Measurements from ENCODE around the gene SMYD5. TPM values are rescaled to one million over a fixed set of nuclear protein-coding genes. Genes with fewer than 3 reads are reported as not detected.

Gene SMYD5
- total and polyA plus RNA-seq, 7 donors: 14.7 to 42.0 (median 19.7) TPM

- H3K4me3 ChIP-seq: no peak overlapping the region
- no peaks in the 10 kb centered on the region for H3K36me3 ChIP-seq (ENCODE audit: insufficient read depth in 1 of 2, low read depth in 1 of 2)
- H3K9me3 ChIP-seq: no peaks in the 10 kb centered on the region
- H3K27me3 ChIP-seq (ENCODE audit: insufficient read depth in 3 of 3, low read length in 2 of 3): peaks cover 0 to 60% (median 19%) of the 10 kb centered on the region in 3 donors
- intact Hi-C loops (cut with DNase I): no loop called here
- no peak overlapping the region for H3K27ac ChIP-seq
- DNase-seq: no peak
- WGBS, 3 donors: 86 to 87% (median 87%) methylated on average over 6 of the region's 6 CpGs
- ATAC-seq: no peak
- H3K4me1 ChIP-seq: peaks cover 3% of the 10 kb centered on the region
- no peak for TF ChIP-seq CTCF (IDR thresholded peaks at IDR 0.05)
Observed at GRCh38 chr2:73205611-73206010, 8.4 kb upstream of the SMYD5 start.

- no peak overlapping the region for H3K27ac ChIP-seq
- no peaks in the 10 kb centered on the region for H3K9me3 ChIP-seq
- H3K4me1 ChIP-seq: peaks cover 8% of the 10 kb centered on the region
- TF ChIP-seq CTCF (IDR thresholded peaks at IDR 0.05): no peak
- peaks cover 0 to 34% (median 9%) of the 10 kb centered on the region in 3 donors for H3K27me3 ChIP-seq (ENCODE audit: insufficient read depth in 3 of 3, low read length in 2 of 3)
- intact Hi-C loops (cut with DNase I): no loop called here
- 71 to 83% (median 75%) methylated on average over 3 of the region's 3 CpGs for WGBS, 3 donors
- H3K4me3 ChIP-seq: no peak overlapping the region
- DNase-seq: no peak
- ATAC-seq: no peak
- no peaks in the 10 kb centered on the region for H3K36me3 ChIP-seq (ENCODE audit: insufficient read depth in 1 of 2, low read depth in 1 of 2)
Observed at GRCh38 chr2:73208258-73208657, 5.8 kb upstream of the SMYD5 start.

GRCh38 chr2:73210019-73210418, 4.0 kb upstream of the SMYD5 start:
- TF ChIP-seq CTCF (IDR thresholded peaks at IDR 0.05): no peak
- DNase-seq (no peak), ATAC-seq (no peak)
- no peak overlapping the region for H3K27ac ChIP-seq
- no peaks in the 10 kb centered on the region for H3K9me3 ChIP-seq
- H3K4me1 ChIP-seq: peaks cover 16% of the 10 kb centered on the region
- H3K27me3 ChIP-seq (ENCODE audit: insufficient read depth in 3 of 3, low read length in 2 of 3): peaks cover 0 to 23% (median 2%) of the 10 kb centered on the region in 3 donors
- intact Hi-C loops (cut with DNase I): no loop called here
- no peaks in the 10 kb centered on the region for H3K36me3 ChIP-seq (ENCODE audit: insufficient read depth in 1 of 2, low read depth in 1 of 2)
- no peak overlapping the region for H3K4me3 ChIP-seq
- WGBS, 3 donors: 76 to 81% (median 77%) methylated on average over 4 of the region's 4 CpGs

GRCh38 chr2:73210696-73211095, 3.3 kb upstream of the SMYD5 start:
- Histone ChIP-seq H3K36me3 (ENCODE audit: insufficient read depth in 1 of 2, low read depth in 1 of 2) (no peaks in the 10 kb centered on the region), H3K4me3 (no peak overlapping the region), H3K9me3 (no peaks in the 10 kb centered on the region), H3K4me1 (peaks cover 23% of the 10 kb centered on the region), H3K27ac (no peak overlapping the region), H3K27me3 (ENCODE audit: insufficient read depth in 3 of 3, low read length in 2 of 3) (peaks cover 0 to 16% (median 0%) of the 10 kb centered on the region in 3 donors)
- DNase-seq (no peak), ATAC-seq (no peak)
- WGBS, 3 donors: 81 to 90% (median 87%) methylated on average over 6 of the region's 6 CpGs
- intact Hi-C loops (cut with DNase I): no loop called here
- TF ChIP-seq CTCF (IDR thresholded peaks at IDR 0.05): no peak

- Histone ChIP-seq H3K9me3 (no peaks in the 10 kb centered on the region), H3K4me3 (no peak overlapping the region), H3K27me3 (ENCODE audit: insufficient read depth in 3 of 3, low read length in 2 of 3) (peaks cover 0 to 3% (median 0%) of the 10 kb centered on the region in 3 donors), H3K27ac (no peak overlapping the region), H3K4me1 (peaks cover 25% of the 10 kb centered on the region), H3K36me3 (ENCODE audit: insufficient read depth in 1 of 2, low read depth in 1 of 2) (no peaks in the 10 kb centered on the region)
- DNase-seq: no peak
- 72 to 82% (median 78%) methylated on average over 7 of the region's 7 CpGs for WGBS, 3 donors
- no peak for TF ChIP-seq CTCF (IDR thresholded peaks at IDR 0.05)
- intact Hi-C loops (cut with DNase I): no loop called here
- no peak for ATAC-seq
Observed at GRCh38 chr2:73212098-73212447, 2.0 kb upstream of the SMYD5 start.

Data from psoas muscle (tissue), 8 donors.